CD4-positive, alpha-beta T cell treated with Interleukin-2 at 100 ng/mL for 4 hours (primary cell): ENCODE results near the gene RSPO3.
"Not testable (repeated sequence)": the region's sequence is repeated elsewhere in the genome, so short reads cannot be mapped to it uniquely, and the experiment has no call there.

Experiments used
- DNase-seq: peaks from one replicate; pipeline ENCODE4 v3.0.0-alpha.2; 2020; ENCODE audit warnings: low spot score

The RSPO3 gene

GRCh38 chr6:127206531-127207095, 88.1 kb downstream of the RSPO3 start:
- DNase-seq = no peak

DNA sequence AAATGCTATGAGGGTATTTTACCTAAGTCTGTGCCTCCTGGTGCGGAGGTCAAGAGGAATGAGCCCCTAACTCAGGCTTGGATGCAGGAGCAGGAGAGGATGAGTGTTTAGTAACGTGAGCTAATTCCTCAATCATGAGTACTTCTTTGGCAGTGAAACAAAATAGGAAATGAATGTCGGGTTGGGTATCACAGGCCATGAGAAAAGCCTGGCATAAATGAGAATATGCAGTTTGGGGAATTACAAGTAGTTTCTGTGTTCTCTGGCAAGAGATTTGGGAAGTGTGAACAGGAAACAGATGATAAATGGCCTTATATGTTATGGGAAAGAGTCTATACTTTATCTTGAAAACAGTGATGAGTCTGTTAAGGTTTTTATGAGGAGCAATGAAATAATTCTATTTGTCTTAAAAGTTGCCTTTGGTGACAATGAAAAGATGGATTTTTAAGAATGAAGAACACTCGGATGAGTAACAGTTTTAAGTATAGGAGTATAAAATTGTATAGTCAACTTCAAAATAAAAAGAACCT, 89.2 kb downstream of the RSPO3 start:
- no peak for DNase-seq

DNA sequence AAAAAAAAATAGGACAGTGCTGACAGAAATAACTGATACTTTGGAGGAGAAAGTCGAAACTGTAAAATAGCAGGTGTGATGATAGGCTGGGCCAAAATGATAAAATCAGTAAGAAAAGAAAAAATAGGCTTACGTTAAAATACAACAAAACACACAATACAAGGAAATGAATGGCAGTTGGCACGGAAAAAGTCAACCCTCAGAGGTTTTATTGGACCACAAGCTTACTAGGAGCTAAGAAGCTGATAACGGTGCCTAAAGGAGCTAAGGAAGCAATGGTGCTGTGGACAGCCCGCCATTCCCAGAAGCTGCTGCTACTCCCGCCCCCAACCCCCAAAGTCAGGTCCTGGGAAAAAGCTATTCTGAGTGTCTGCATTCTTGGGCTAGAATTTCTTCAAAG, 92.3 kb downstream of the RSPO3 start:
- DNase-seq = no peak

GRCh38 chr6:127212376-127212775, 93.9 kb downstream of the RSPO3 start:
- DNase-seq = no peak

GRCh38 chr6:127214032-127214431, 95.6 kb downstream of the RSPO3 start:
- DNase-seq = not testable (repeated sequence)

DNA sequence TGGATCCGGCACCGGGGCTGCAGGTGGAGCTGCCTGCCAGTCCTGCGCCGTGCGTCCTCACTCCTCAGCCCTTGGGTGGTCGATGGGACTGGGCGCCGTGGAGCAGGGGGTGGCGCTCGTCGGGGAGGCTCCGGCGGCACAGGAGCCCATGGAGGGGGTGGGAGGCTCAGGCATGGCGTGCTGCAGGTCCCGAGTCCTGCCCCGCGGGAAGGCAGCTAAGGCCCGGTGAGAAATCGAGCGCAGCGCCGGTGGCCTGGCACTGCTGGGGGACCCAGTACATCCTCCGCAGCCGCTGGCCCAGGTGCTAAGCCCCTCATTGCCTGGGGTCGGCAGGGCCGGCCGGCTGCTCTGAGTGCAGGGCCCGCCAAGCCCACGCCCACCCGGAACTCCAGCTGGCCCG, 96.1 kb downstream of the RSPO3 start:
- not testable (repeated sequence) for DNase-seq

DNA sequence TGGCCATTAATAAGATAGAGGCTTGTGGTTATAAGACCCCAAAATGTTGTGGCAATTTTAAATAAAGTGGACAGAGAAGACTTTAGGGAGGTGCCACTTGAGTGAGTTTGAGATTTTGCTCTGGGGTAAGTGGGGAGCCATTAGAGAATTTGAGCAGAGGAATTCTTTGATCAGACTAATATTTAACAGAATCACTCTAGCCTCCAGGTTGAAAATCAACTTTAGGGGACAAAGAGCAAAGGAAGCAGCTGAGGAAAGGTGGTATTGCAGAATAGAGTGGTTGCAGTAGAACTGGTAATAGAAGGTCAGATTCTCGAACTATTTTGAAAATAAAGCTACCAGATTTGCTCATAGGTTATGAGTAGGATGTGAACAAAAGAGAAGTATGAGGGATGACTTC, 97.5 kb downstream of the RSPO3 start:
- DNase-seq = no peak

DNA sequence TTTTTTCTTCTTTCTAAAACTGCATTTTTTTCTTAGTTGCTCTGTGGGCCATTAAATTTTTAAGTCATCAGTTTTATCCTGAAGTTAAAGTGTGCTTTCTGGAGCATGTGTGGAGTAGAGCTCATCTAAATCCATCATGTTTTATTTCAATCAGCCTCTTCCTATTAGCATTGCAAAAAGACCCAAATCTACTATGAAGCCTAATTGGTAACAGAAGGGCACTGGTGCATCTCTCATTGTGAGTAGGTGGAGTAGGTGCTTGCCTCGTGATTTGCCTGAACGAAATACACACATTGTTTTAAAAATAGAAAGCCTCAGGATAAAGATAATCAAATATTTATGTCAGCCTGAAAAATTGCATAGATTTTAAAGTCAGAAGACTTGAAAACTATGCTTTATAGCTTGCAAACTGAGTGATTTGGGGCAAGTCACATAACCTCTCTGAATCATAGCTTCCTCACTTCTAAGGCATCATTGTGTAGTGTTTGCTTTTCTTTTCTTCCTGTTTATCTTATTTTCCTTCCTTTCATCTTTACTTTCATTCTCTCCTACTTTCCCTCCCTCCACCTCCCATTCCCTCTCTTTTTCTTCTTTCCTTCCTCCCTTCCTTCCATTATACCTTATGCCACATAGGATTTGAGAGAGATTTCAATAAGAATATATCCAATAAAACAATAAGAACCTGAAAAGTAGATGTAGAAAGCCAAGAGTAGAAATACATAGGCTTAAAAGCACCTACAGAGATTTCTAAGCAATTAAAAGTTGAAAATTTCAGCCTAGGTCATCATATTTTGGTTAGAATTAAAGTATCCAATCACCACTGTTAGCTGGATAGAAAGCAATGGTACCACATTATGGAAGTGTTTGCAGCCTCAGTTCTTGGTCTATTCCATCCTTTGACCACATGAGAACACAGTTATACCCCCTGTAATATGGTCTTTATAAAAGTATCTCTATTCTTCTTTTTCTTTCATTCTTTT, 98.6 kb downstream of the RSPO3 start:
- DNase-seq = no peak

DNA sequence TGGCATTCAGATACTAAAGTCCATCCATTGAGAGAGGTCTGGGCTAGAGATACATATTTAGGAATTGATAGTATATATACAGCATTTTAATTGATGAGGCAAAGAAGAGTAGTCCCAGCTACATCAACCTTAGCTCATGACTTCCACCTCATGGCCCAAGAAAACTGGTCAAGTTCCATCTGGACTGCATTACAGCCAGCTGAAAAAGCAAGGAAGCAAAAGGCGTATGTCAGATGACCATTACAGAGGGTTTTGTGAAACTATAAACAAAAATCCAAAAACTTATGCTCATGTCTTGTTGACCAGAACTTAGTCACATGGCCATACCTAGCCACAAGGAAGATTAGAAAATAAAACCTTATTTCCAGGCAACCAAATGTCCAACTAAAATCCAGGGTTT, 101.4 kb downstream of the RSPO3 start:
- no peak for DNase-seq

GRCh38 chr6:127221201-127221600, 102.7 kb downstream of the RSPO3 start:
- DNase-seq = no peak

- DNase-seq = no peak
Observed at GRCh38 chr6:127222418-127222817, 103.9 kb downstream of the RSPO3 start.

DNA sequence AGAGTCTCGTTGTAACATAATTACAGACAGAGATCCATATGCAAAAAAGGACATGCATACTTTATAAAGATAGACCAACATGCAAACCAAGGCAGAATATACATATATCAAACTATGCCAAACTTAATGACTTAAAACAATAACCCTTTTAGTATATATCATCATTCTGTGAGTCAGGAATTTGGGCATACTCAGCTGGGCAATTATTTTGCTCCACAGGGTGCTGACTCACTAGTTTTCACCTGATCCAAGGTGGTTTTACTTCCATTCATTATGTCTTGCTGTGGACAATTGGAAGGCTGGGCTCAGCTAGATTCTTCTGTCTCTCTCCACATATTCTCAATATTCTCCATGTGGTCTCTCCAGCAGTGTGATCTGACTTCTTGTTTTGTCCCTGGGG, 107.0 kb downstream of the RSPO3 start:
- no peak for DNase-seq

- DNase-seq = not testable (repeated sequence)
Observed at GRCh38 chr6:127233819-127234218, 115.3 kb downstream of the RSPO3 start.

DNA sequence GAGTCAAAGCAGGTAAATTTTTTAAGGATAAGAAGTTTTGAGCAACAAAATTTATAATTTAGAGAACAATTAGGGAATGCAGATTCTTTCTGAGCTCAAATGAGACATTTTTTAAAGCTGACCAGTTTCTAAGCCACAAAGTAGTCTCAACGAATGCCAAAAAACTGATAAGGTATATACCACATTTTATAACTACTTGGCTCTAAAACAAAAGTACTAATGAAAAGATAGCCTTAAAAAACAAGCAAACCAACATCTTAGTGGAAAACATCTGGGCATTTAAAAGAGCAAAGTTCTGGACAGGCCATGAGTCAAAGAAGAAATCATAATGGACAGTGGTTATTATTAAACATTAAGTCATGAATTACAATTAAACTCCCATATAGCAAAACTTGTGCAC, 125.0 kb downstream of the RSPO3 start:
- no peak for DNase-seq
